Panc1 (cell line): ENCODE data around the gene MAT2A. TPM values are rescaled to one million over a fixed set of nuclear protein-coding genes. Genes with fewer than 3 reads are reported as not detected.

Experiments used
- ATAC-seq: fragments of 200-7000 bp; cut with Tn5 transposase; 2 replicates; pipeline ENCODE4 v1.9.1; 2020; ENCODE audit warnings: mild to moderate bottlenecking, moderate library complexity
- BruUV-seq: library from RNA; stranded (reverse); fragments of 400-500 nt; replicated peaks from 2 replicates; lab custom pipeline; 2021; lab: Mats Ljungman, UMichigan
- CTCF ChIA-PET: fragments of 300-600 bp; sonication (Branson Sonifier 250); formaldehyde crosslinking; loops from one replicate; lab custom pipeline; 2022; ENCODE audit warnings: antibody characterized with exemption; lab: Charles Lee
- POLR2A ChIA-PET: fragments of 300-600 bp; sonication (Branson Sonifier 250); formaldehyde crosslinking; loops from one replicate; lab custom pipeline; 2022; ENCODE audit warnings: antibody characterized with exemption; lab: Charles Lee
- DNase-seq: peaks from one replicate; pipeline ENCODE4 v3.0.0-alpha.2; 2010; ENCODE audit warnings: low read depth, low spot score
- H3K27ac ChIP-seq: 2 replicates; pipeline ENCODE4 v1.5.1; 2011; ENCODE audit warnings: mild to moderate bottlenecking, low read length, inconsistent platforms
- H3K27me3 ChIP-seq: fragments of 200-500 bp; sonication (Bioruptor generic); 2 replicates; pipeline ENCODE4 v1.6.0; 2014; ENCODE audit warnings: low read length, inconsistent platforms; ENCODE audit not compliant: control insufficient read depth, insufficient read depth
- H3K36me3 ChIP-seq: fragments of 200-500 bp; sonication (Bioruptor generic); 2 replicates; pipeline ENCODE4 v1.5.1; 2014; ENCODE audit warnings: inconsistent platforms, mild to moderate bottlenecking, low read length, moderate library complexity; ENCODE audit not compliant: control insufficient read depth, insufficient read depth
- H3K4me1 ChIP-seq: 2 replicates; pipeline ENCODE4 v1.5.1; 2011; ENCODE audit warnings: inconsistent platforms, mild to moderate bottlenecking, low read length, moderate library complexity; ENCODE audit not compliant: control insufficient read depth, insufficient read depth
- H3K4me3 ChIP-seq, 2 experiments: 2 replicates each; pipeline ENCODE4 v1.5.1; 2011 to 2012; ENCODE audit warnings: low read depth in 2 of 2, low read length in 2 of 2, mild to moderate bottlenecking in 2 of 2, inconsistent platforms in 1 of 2, moderate library complexity in 1 of 2
- H3K9me3 ChIP-seq: fragments of 200-500 bp; sonication (Bioruptor generic); 2 replicates; pipeline ENCODE4 v1.5.1; 2014; ENCODE audit warnings: low read depth, mild to moderate bottlenecking, inconsistent platforms, low read length, moderate library complexity; ENCODE audit not compliant: control insufficient read depth, insufficient read depth
- CTCF ChIP-seq: fragments of 450-650 bp; IDR thresholded peaks from 2 replicates; pipeline ENCODE4 v1.5.1; 2017; ENCODE audit warnings: mild to moderate bottlenecking
- POLR2AphosphoS5 ChIP-seq: IDR thresholded peaks from 2 replicates; pipeline ENCODE4 v1.6.1; 2012; ENCODE audit warnings: mild to moderate bottlenecking, low read depth, low read length, moderate library complexity
- REST ChIP-seq, 2 experiments: IDR thresholded peaks; 2 replicates each; pipeline ENCODE4 v1.6.1; 2011 to 2012; ENCODE audit warnings: low read depth in 2 of 2, control low read depth in 1 of 2, low read length in 1 of 2, mild to moderate bottlenecking in 1 of 2, moderate library complexity in 1 of 2; ENCODE audit not compliant: insufficient read depth in 1 of 2
- SIN3A ChIP-seq: IDR thresholded peaks from 2 replicates; pipeline ENCODE4 v1.6.1; 2012; ENCODE audit warnings: low read depth, mild to moderate bottlenecking, low read length, moderate library complexity, borderline replicate concordance; ENCODE audit not compliant: insufficient read depth
- TCF7L2 ChIP-seq: IDR thresholded peaks from 2 replicates; pipeline ENCODE4 v1.6.1; 2011; ENCODE audit warnings: mild to moderate bottlenecking, low read depth, low read length, inconsistent platforms
- in situ Hi-C: cut with HindIII; loops from 2 replicates; pipeline ENCODE4 v1.10.0; 2016; ENCODE audit warnings: low sequenced_read_pairs, low pct_unique_long_range_greater_than_20kb
- intact Hi-C: fragments of 100-400 bp; cut with micrococcal nuclease; formaldehyde crosslinking; loops from one replicate; pipeline ENCODE4 v1.10.0; 2022; ENCODE audit not compliant: unreplicated experiment
- total RNA-seq: library from RNA; stranded (reverse); gene quantifications from one replicate; pipeline ENCODE4 v1.2.1, GENCODE V29; 2021; ENCODE audit not compliant: unreplicated experiment

The MAT2A gene
- total RNA-seq, 1 experiment from 2014 or later: 547 TPM

- DNase-seq (no peak), ATAC-seq (no peak)
- in situ Hi-C loops (no loop called here), intact Hi-C loops (no loop called here)
- ChIA-PET POLR2A (interaction anchor here (0.7 kb wide), 1 partner anchor 15 kb away, joined by 4 read pairs; no protein-coding TSS in a partner anchor), CTCF (no interaction called here)
- TF ChIP-seq POLR2AphosphoS5 (no peak), CTCF (no peak), SIN3A (no peak), REST (IDR thresholded peaks at IDR 0.05; ENCODE audit: insufficient read depth in 1 of 2, low read depth in 2 of 2, low read length in 1 of 2) (no peak), TCF7L2 (no peak)
- Histone ChIP-seq H3K27ac (no peak overlapping the region), H3K36me3 (no peaks in the 10 kb centered on the region), H3K4me1 (peaks cover 40% of the 10 kb centered on the region), H3K4me3 (no peak overlapping the region), H3K9me3 (no peaks in the 10 kb centered on the region), H3K27me3 (no peaks in the 10 kb centered on the region)
- BruUV-seq: no TSS peak
These were observed 41.2 kb downstream of the MAT2A start for GRCh38 chr2:85580206-85580605.

- TF ChIP-seq POLR2AphosphoS5 (no peak), REST (IDR thresholded peaks at IDR 0.05; ENCODE audit: insufficient read depth in 1 of 2, low read depth in 2 of 2, low read length in 1 of 2) (no peak), CTCF (no peak), TCF7L2 (no peak), SIN3A (no peak)
- H3K9me3 ChIP-seq: no peaks in the 10 kb centered on the region
- no peaks in the 10 kb centered on the region for H3K36me3 ChIP-seq
- ChIA-PET POLR2A (no interaction called here), CTCF (no interaction called here)
- H3K4me1 ChIP-seq: peaks cover 39% of the 10 kb centered on the region
- no peaks in the 10 kb centered on the region for H3K27me3 ChIP-seq
- intact Hi-C loops (no loop called here), in situ Hi-C loops (no loop called here)
- no peak for DNase-seq
- H3K4me3 ChIP-seq: no peak overlapping the region
- ATAC-seq: no peak
- no TSS peak for BruUV-seq
- no peak overlapping the region for H3K27ac ChIP-seq
These were observed 43.5 kb downstream of the MAT2A start for GRCh38 chr2:85582492-85582891.
